ENCODE results near the gene HDAC10. TPM values are rescaled to one million over a fixed set of nuclear protein-coding genes. Genes with fewer than 3 reads are reported as not detected.

Gene HDAC10
- total RNA-seq, 2 donors from 2014 or later: 55.2 to 60.0 TPM

DNA sequence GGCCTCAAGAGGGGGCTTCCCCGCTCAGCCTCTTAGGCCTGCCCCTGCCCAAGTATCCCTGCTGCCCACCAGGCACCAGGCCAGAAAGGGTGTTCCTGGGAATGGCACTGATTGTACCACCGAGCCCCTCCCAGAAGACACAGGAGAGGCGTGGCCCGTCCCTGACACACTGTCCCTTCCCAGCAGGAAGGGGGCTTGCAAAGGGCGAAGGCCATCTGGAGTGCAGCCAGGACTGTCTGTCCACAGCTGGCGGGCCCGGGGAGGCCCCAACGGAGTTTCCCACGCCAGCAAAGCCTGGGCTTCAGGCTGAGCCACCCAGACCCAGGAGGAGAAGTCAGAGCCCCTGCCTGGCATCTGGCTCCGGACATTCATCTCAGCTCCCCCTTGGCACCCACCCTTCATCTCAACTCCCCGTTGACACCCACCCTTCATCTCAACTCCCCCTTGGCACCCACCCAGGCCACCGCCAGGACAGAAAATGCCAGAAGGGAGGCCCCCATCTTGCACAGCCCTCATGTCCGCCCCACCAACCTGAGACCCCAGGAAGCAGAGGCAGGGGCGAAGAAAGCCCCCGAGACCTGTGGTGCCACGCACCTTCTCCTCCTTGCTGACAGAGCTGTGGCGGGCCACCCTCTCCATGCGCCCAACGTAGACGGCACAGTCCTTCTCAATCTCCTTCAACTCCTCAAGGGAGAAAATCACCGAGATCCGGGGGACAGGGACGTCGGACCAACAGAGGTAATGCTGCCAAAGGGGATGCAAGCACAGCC lies 25.7 kb downstream of the HDAC10 start:
- H3K36me3 ChIP-seq: peaks cover 57% of the 10 kb centered on the region
- no peaks in the 10 kb centered on the region for H3K9me3 ChIP-seq
- ATAC-seq (ENCODE audit: insufficient number of reproducible peaks, low FRiP score, low read depth) (no peak), DNase-seq (ENCODE audit: low spot score) (no peak)
- no peak for TF ChIP-seq CTCF (IDR thresholded peaks at IDR 0.05)
- no peaks in the 10 kb centered on the region for H3K27me3 ChIP-seq (replicated peaks; ENCODE audit: insufficient read depth)
- no peak overlapping the region for H3K4me3 ChIP-seq
- no peak overlapping the region for H3K27ac ChIP-seq
- H3K4me1 ChIP-seq (ENCODE audit: control insufficient read depth in 1 of 2, low read depth in 2 of 2): no peaks in the 10 kb centered on the region

- peaks cover 59% of the 10 kb centered on the region for H3K36me3 ChIP-seq
- no peak for TF ChIP-seq CTCF (IDR thresholded peaks at IDR 0.05)
- no peak for ATAC-seq (ENCODE audit: insufficient number of reproducible peaks, low FRiP score, low read depth)
These were observed 27.0 kb downstream of the HDAC10 start for GRCh38 chr22:50224071-50224470.

GRCh38 chr22:50222508-50222907 lies 28.6 kb downstream of the HDAC10 start:
- ATAC-seq (ENCODE audit: insufficient number of reproducible peaks, low FRiP score, low read depth): no peak
- no peak overlapping the region for H3K4me3 ChIP-seq
- H3K36me3 ChIP-seq: peaks cover 64% of the 10 kb centered on the region
- H3K9me3 ChIP-seq: no peaks in the 10 kb centered on the region
- no peak overlapping the region for H3K27ac ChIP-seq
- no peaks in the 10 kb centered on the region for H3K27me3 ChIP-seq (replicated peaks; ENCODE audit: insufficient read depth)
- no peak for DNase-seq (ENCODE audit: low spot score)
- no peak for TF ChIP-seq CTCF (IDR thresholded peaks at IDR 0.05)
- H3K4me1 ChIP-seq (ENCODE audit: control insufficient read depth in 1 of 2, low read depth in 2 of 2): no peaks in the 10 kb centered on the region

More at GRCh38 chr22:50224071-50224470, 27.0 kb downstream of the HDAC10 start:
- H3K27ac ChIP-seq: no peak overlapping the region
- H3K9me3 ChIP-seq: no peaks in the 10 kb centered on the region
- H3K4me3 ChIP-seq: no peak overlapping the region
- H3K27me3 ChIP-seq (replicated peaks; ENCODE audit: insufficient read depth): no peaks in the 10 kb centered on the region
- no peaks in the 10 kb centered on the region for H3K4me1 ChIP-seq (ENCODE audit: control insufficient read depth in 1 of 2, low read depth in 2 of 2)
- DNase-seq (ENCODE audit: low spot score): no peak

GRCh38 chr22:50221410-50222300 lies 29.4 kb downstream of the HDAC10 start:
- no peak overlapping the region for H3K4me3 ChIP-seq
- no peaks in the 10 kb centered on the region for H3K4me1 ChIP-seq (ENCODE audit: control insufficient read depth in 1 of 2, low read depth in 2 of 2)
- no peak for TF ChIP-seq CTCF (IDR thresholded peaks at IDR 0.05)
- ATAC-seq (ENCODE audit: insufficient number of reproducible peaks, low FRiP score, low read depth) (no peak), DNase-seq (ENCODE audit: low spot score) (no peak)
- no peaks in the 10 kb centered on the region for H3K9me3 ChIP-seq
- peaks cover 68% of the 10 kb centered on the region for H3K36me3 ChIP-seq
- H3K27ac ChIP-seq: no peak overlapping the region
- no peaks in the 10 kb centered on the region for H3K27me3 ChIP-seq (replicated peaks; ENCODE audit: insufficient read depth)
